ENCODE results near the gene ARHGAP26.

The ARHGAP26 gene

GRCh38 chr5:143208781-143209510, 438.8 kb downstream of the ARHGAP26 start:
- peak overlapping the region; percentile 70 for H3K27ac Mint-ChIP-seq
- H3K36me3 Mint-ChIP-seq, result peaks cover 2 to 17% of the 10 kb centered on the region in 2 donors

GRCh38 chr5:143209881-143210395, 439.8 kb downstream of the ARHGAP26 start:
- peaks cover 0 to 6% of the 10 kb centered on the region in 2 donors for H3K9me3 Mint-ChIP-seq
- no peaks in the 10 kb centered on the region for H3K27me3 Mint-ChIP-seq
- peaks cover 19 to 20% of the 10 kb centered on the region in 2 donors for H3K4me1 Mint-ChIP-seq
- no peak for ATAC-seq (replicated peaks)
- DNase-seq, result no peak
- H3K27ac Mint-ChIP-seq, result no peak overlapping the region
- H3K36me3 Mint-ChIP-seq, result peaks cover 2 to 17% of the 10 kb centered on the region in 2 donors
- H3K4me3 Mint-ChIP-seq, result no peak overlapping the region

More at GRCh38 chr5:143208781-143209510, 438.8 kb downstream of the ARHGAP26 start:
- Mint-ChIP-seq H3K27me3 (no peaks in the 10 kb centered on the region), H3K4me1 (peaks cover 15 to 16% of the 10 kb centered on the region in 2 donors), H3K4me3 (no peak overlapping the region), H3K9me3 (peaks cover 0 to 6% of the 10 kb centered on the region in 2 donors)
- no peak for ATAC-seq (replicated peaks)
- no peak for DNase-seq

- Mint-ChIP-seq H3K4me1 (peaks cover 22 to 23% of the 10 kb centered on the region in 2 donors), H3K9me3 (peaks cover 0 to 6% of the 10 kb centered on the region in 2 donors), H3K36me3 (peaks cover 2 to 20% of the 10 kb centered on the region in 2 donors)
Measured at GRCh38 chr5:143210576-143210975, 440.4 kb downstream of the ARHGAP26 start.

GRCh38 chr5:143212261-143212660, 442.1 kb downstream of the ARHGAP26 start:
- no peak for DNase-seq
- Mint-ChIP-seq H3K4me1 (peaks cover 19 to 26% of the 10 kb centered on the region in 2 donors), H3K27me3 (no peaks in the 10 kb centered on the region), H3K27ac (no peak overlapping the region), H3K4me3 (no peak overlapping the region), H3K36me3 (peaks cover 2 to 22% of the 10 kb centered on the region in 2 donors), H3K9me3 (peaks cover 0 to 3% of the 10 kb centered on the region in 2 donors)
- no peak for ATAC-seq (replicated peaks)

More at GRCh38 chr5:143210576-143210975, 440.4 kb downstream of the ARHGAP26 start:
- ATAC-seq (replicated peaks) (no peak), DNase-seq (no peak)
- Mint-ChIP-seq H3K4me3 (no peak overlapping the region), H3K27me3 (no peaks in the 10 kb centered on the region), H3K27ac (no peak overlapping the region)

- Mint-ChIP-seq H3K27me3 (no peaks in the 10 kb centered on the region), H3K4me1 (peaks cover 21 to 26% of the 10 kb centered on the region in 2 donors), H3K27ac (no peak overlapping the region), H3K36me3 (peaks cover 2 to 16% of the 10 kb centered on the region in 2 donors), H3K4me3 (no peak overlapping the region), H3K9me3 (peaks cover 0 to 3% of the 10 kb centered on the region in 2 donors)
- DNase-seq, result no peak
- ATAC-seq (replicated peaks), result no peak
Measured at GRCh38 chr5:143213231-143213850, 443.2 kb downstream of the ARHGAP26 start.

- Mint-ChIP-seq H3K4me3 (no peak overlapping the region), H3K4me1 (peaks cover 21 to 26% of the 10 kb centered on the region in 2 donors), H3K27me3 (no peaks in the 10 kb centered on the region), H3K36me3 (peaks cover 2 to 16% of the 10 kb centered on the region in 2 donors), H3K9me3 (peaks cover 0 to 3% of the 10 kb centered on the region in 2 donors), H3K27ac (no peak overlapping the region)
- ATAC-seq (replicated peaks) (peak in 1 of 2 donors; percentile 73), DNase-seq (peak; percentile 9)
Measured at GRCh38 chr5:143213851-143214363, 443.7 kb downstream of the ARHGAP26 start.

- peaks cover 21 to 26% of the 10 kb centered on the region in 2 donors for H3K4me1 Mint-ChIP-seq
- H3K4me3 Mint-ChIP-seq, result no peak overlapping the region
- no peak overlapping the region for H3K27ac Mint-ChIP-seq
- DNase-seq (no peak), ATAC-seq (replicated peaks) (no peak)
- no peaks in the 10 kb centered on the region for H3K27me3 Mint-ChIP-seq
- no peaks in the 10 kb centered on the region for H3K9me3 Mint-ChIP-seq
- H3K36me3 Mint-ChIP-seq, result peaks cover 2 to 13% of the 10 kb centered on the region in 2 donors
Measured at GRCh38 chr5:143214458-143214857, 444.3 kb downstream of the ARHGAP26 start.

- Mint-ChIP-seq H3K9me3 (no peaks in the 10 kb centered on the region), H3K27ac (no peak overlapping the region), H3K36me3 (peaks cover 2 to 13% of the 10 kb centered on the region in 2 donors), H3K4me3 (no peak overlapping the region), H3K4me1 (peaks cover 21 to 26% of the 10 kb centered on the region in 2 donors), H3K27me3 (no peaks in the 10 kb centered on the region)
- ATAC-seq (replicated peaks), result no peak
- DNase-seq, result no peak
Measured at GRCh38 chr5:143214890-143215289, 444.7 kb downstream of the ARHGAP26 start.

GRCh38 chr5:143215690-143216089, 445.5 kb downstream of the ARHGAP26 start:
- H3K27me3 Mint-ChIP-seq, result no peaks in the 10 kb centered on the region
- H3K4me3 Mint-ChIP-seq, result no peak overlapping the region
- peaks cover 26 to 31% of the 10 kb centered on the region in 2 donors for H3K4me1 Mint-ChIP-seq
- H3K36me3 Mint-ChIP-seq, result peaks cover 2 to 9% of the 10 kb centered on the region in 2 donors
- no peak for DNase-seq
- no peak for ATAC-seq (replicated peaks)
- no peaks in the 10 kb centered on the region for H3K9me3 Mint-ChIP-seq
- no peak overlapping the region for H3K27ac Mint-ChIP-seq

GRCh38 chr5:143216211-143216610, 446.0 kb downstream of the ARHGAP26 start:
- Mint-ChIP-seq H3K4me3 (no peak overlapping the region), H3K36me3 (peaks cover 2 to 9% of the 10 kb centered on the region in 2 donors), H3K4me1 (peaks cover 30 to 36% of the 10 kb centered on the region in 2 donors), H3K27ac (no peak overlapping the region), H3K9me3 (no peaks in the 10 kb centered on the region), H3K27me3 (no peaks in the 10 kb centered on the region)
- DNase-seq, result no peak
- no peak for ATAC-seq (replicated peaks)

- no peaks in the 10 kb centered on the region for H3K9me3 Mint-ChIP-seq
- no peak overlapping the region for H3K27ac Mint-ChIP-seq
- ATAC-seq (replicated peaks) (no peak), DNase-seq (no peak)
- peaks cover 38 to 46% of the 10 kb centered on the region in 2 donors for H3K4me1 Mint-ChIP-seq
- peaks cover 2 to 9% of the 10 kb centered on the region in 2 donors for H3K36me3 Mint-ChIP-seq
- no peaks in the 10 kb centered on the region for H3K27me3 Mint-ChIP-seq
- H3K4me3 Mint-ChIP-seq, result no peak overlapping the region
Measured at GRCh38 chr5:143217065-143217803, 447.1 kb downstream of the ARHGAP26 start.

- H3K4me1 Mint-ChIP-seq, result peaks cover 44 to 52% of the 10 kb centered on the region in 2 donors
- ATAC-seq (replicated peaks), result no peak
- H3K27ac Mint-ChIP-seq, result no peak overlapping the region
- DNase-seq, result no peak
- H3K9me3 Mint-ChIP-seq, result no peaks in the 10 kb centered on the region
- H3K27me3 Mint-ChIP-seq, result no peaks in the 10 kb centered on the region
- H3K4me3 Mint-ChIP-seq, result no peak overlapping the region
- peaks cover 2 to 9% of the 10 kb centered on the region in 2 donors for H3K36me3 Mint-ChIP-seq
Measured at GRCh38 chr5:143217804-143218160, 447.6 kb downstream of the ARHGAP26 start.

- no peak for ATAC-seq (replicated peaks)
- H3K4me1 Mint-ChIP-seq, result peaks cover 50 to 56% of the 10 kb centered on the region in 2 donors
- H3K4me3 Mint-ChIP-seq, result no peak overlapping the region
- H3K27me3 Mint-ChIP-seq, result no peaks in the 10 kb centered on the region
- H3K9me3 Mint-ChIP-seq, result no peaks in the 10 kb centered on the region
- peaks cover 0 to 9% of the 10 kb centered on the region in 2 donors for H3K36me3 Mint-ChIP-seq
- no peak overlapping the region for H3K27ac Mint-ChIP-seq
- DNase-seq, result no peak
Measured at GRCh38 chr5:143218517-143219170, 448.5 kb downstream of the ARHGAP26 start.

Measured in stimulated activated naive B cell treated with anti-CD40 and anti-IgM and Interleukin-4, amounts not matched to agents 10 μg/mL and 1 μg/mL and 100 μg/mL, for 72 hours (primary cell).